HG03196 (cell line): Measurements from ENCODE around the gene TMCO2.

Experiments used
- ATAC-seq: cut with Tn5 transposase; IDR thresholded peaks from one replicate; pipeline ENCODE4 v1.9.1; 2021; ENCODE audit not compliant: unreplicated experiment

The TMCO2 gene

GRCh38 chr1:40257313-40257687, 9.6 kb downstream of the TMCO2 start:
- peak; percentile 2 for ATAC-seq

- ATAC-seq: peak; percentile 89
Observed at GRCh38 chr1:40257688-40258444, 10.1 kb downstream of the TMCO2 start, which contains the start of gene ZMPSTE24. TSS of gene ZMPSTE24 (plus strand) at chr1:40258236. CDS start at chr1:40258272, 36 bp downstream.

DNA sequence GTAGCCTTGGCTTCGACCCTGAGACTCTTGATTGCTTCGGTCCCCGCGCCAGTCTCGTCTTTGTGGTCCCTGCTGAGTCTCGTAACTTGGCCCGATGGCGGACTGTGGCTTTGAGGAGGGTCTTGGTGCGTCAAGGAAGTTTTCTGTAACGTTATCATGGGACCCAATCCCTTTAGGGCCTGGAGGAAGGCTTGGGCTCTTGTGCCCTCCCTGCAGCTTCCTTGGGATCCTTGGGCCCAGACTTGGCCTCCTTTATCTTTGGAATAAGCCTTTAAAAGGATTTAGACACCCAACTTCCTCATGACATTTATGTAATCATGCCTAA, 10.7 kb downstream of the TMCO2 start:
- no peak for ATAC-seq

- no peak for ATAC-seq
Observed at GRCh38 chr1:40264354-40264781, 16.6 kb downstream of the TMCO2 start.

DNA sequence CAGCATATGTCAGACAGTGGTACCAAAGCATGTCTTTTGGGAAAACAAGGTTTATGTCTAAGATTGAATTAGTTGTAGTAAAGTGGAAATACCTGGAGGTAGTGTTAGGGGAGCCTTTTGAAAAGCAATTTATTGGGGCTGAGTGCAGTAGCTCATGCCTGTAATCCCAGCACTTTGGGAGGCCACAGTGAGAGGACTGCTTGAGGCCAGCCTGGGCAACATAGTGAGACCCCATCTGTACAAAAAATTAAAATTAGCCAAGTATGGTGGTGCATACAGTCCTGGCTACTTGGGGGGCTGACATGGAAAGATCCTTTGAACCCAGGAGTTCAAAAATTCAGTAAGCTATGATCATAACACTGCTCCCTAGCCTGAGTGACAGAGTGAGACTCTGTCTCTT, 17.6 kb downstream of the TMCO2 start:
- ATAC-seq: no peak

DNA sequence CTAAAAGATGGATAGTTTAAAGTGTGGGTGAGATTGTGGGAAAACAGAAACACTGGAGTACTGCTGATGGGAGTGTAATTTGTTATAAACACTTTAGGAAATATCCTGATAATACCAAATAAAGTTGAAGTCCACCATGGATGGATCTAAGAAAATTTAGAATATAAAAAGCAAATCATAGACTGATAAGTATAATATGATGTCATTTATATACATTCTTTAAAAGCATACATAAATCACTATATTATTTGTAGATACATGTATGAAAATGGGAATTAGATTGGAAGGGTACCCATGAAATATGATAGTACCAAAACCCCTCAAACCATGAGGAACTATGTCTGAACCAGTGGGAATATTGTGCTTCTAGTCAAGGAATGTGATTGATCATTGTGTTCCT, 18.2 kb downstream of the TMCO2 start:
- ATAC-seq: no peak

DNA sequence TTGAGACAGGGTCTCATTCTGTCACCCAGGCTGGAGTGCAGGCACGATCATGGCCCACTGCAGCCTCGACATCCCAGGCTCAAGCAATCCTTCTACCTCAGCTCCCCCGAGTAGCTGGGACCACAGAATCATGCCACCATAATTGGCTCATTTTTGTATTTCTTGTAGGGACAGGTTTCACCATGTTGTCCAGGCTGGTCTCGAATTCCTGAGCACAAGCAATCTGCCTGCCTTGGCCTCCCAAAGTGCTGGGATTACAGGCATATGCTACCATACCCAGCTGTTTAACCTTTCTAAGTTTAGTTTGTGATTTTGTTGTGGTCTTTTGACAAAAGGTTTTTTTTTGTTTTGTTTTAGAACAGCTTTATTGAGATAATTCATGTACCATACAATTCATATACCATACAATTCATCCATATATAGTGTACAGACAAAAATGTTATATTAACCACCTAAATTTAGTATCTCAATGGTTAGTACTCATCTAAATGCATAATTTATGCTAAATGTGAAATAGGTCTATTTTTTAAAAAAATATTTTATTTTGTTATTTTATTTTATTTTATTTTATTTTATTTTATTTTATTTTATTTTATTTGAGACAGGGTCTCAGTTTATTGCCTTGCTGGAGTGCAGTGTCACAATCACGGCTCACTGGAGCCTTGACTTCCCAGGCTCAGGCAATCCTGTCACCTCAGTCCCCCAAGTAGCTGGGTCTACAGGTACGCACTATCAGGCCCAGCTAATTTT, 19.2 kb downstream of the TMCO2 start:
- no peak for ATAC-seq

DNA sequence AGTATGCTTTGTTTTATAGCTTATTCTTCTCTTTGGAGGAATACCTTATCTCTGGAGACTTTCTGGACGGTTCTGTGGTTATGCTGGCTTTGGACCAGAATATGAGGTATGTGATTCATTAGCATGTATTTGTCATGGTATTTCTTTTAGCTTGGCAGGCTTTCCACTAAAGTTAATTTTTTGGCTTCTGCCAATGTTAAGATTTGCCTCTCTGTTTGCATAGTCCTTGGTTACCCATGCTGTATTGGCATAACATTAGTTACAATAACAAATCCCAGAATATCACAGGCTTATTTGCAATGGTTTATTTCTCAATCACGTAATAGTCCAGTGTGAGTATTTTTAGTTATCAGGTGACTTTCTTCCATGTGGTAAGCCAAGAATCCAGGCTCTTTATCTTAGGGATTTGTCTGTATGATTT, 20.0 kb downstream of the TMCO2 start:
- ATAC-seq: no peak

- no peak for ATAC-seq
Observed at GRCh38 chr1:40268211-40268610, 20.5 kb downstream of the TMCO2 start.

DNA sequence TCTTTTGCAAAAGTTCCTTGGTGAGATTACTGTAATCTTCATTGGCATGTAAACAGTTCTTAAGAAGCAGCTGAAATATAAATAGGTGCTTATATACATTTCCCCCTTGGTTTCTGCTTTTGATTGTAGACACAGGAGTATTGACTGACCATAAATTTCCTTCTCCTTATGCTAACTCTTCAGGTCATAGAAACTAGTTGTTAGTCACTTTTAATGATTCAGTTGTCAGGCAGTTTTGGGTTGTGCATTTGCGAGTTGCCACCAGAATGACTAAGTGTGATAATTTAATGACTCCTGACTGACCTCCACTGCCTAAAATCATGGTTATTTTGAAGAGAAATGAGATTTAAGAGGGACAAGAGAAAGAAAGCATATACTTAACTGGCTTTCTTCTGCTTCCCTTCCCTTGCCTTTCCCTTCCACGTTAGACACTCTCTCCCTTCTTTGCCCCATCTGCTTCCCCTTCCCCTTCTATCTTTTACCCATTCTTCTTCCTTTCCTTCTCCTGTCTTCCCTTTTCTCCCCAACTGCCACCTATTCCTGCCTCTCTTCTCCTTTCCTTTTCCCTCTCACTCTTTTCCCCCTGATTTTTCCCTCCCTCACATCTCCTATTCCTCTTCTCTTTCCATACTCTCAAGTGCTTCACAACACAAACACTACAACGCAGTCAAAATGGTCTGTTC, 22.6 kb downstream of the TMCO2 start:
- ATAC-seq: no peak

DNA sequence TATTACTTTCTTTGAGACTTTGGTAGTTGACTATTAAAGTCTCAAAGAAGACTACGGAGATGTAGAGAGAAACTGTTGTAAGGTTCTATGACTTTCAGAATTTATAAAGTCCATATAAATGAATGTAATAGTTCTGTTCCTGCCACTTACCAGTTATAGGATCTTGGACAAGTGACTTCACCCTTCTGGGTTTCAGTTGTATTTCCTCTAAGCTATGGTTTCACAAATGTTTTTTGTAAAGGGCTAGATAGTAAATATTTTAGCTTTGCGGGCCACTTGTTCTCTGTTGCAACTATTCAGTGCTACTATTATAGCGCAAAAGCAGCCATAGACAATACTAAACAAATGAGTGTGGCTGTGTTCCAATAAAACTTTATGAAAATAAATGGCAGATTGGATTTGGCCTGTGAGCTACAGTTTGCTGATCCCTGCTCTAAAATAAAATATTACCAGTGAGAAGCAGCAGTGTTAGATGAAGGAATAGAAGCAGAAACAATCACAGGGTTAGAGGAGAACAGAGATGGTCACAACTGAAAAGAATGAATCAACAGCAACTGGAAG, 25.0 kb downstream of the TMCO2 start:
- ATAC-seq: no peak

DNA sequence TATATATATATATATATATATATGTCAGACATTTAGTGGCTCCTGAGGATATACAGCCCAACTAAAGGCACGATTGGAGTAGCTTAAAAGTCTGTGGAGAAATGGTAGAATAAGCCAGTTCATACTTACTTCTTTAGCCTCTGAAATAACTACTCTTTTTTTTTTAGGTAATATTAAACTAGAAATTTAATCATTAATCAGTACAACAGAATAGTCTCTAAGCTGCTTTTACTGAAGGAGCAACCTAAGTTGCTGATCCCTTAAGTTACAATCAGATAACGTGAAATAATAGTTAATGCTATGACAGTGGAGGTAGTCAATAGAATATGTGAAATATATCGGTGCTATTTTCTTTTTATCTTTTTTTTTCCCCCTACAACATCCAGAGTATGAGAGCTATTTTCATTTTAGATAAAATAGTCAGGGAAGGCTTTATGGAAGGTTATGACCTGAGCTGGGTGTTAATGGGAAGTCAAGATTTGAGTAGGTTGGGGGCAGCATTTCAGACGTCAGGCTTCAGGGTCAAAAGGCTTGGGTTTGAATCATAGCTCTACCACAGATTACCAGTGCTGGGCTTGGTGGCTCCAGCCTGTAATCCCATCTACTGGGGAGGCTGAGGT, 25.9 kb downstream of the TMCO2 start:
- no peak for ATAC-seq

GRCh38 chr1:40274331-40274730, 26.6 kb downstream of the TMCO2 start:
- ATAC-seq: no peak

DNA sequence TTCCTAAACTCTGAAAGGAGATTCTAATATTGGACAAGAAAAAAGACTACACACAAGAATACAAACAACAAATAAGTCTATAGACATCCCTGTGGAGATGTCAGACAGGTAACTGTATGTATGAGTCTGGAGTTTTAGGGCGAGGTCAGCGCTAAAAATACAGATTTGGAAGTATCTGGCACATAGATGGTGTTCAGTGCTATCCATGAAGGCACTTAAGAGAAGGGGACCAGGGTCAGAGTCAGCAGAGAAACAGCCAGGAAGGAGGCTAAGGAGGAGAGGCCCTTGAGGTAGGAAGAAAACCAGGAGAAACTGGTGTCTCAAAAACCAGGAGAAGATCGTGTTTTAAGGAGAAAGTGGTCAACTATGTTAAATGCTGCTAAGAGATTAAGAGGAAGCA, 28.4 kb downstream of the TMCO2 start:
- ATAC-seq: no peak

DNA sequence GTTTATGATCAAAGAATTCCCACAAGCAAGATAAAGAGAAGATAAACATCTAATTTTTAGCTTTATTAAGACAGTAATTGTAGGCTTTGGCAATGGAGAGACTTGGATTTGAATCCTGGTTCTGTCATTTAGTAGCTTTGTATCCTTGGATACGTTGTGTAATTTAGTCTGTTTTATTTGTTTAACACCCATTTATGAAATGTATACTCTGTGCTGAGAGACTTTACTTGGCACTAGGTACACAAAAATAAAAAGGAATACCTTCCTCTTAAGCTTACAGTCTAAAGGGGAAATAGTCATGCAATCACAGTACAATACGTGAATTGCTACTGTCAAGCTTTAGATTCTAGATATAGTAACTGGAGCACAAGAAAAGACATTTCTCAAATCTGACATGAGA, 34.1 kb downstream of the TMCO2 start:
- no peak for ATAC-seq

DNA sequence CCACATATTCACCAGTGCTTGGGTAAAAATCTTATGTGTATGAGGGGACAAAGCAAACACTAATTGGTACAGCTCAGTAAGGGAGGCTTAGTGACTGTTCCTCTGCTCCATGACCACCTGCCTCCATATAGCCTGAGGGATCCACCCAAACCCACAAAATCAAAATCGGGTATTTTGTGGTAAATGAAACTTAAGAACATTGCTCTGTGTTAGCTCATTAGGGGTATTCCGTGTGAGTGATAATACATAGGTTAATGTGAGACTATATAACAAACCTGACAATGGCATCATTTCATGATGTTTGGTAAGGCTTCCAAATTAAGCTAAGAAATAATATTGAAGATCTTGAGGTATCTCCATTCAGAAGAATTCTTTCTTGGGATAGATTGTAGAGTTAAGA, 43.6 kb downstream of the TMCO2 start:
- no peak for ATAC-seq

DNA sequence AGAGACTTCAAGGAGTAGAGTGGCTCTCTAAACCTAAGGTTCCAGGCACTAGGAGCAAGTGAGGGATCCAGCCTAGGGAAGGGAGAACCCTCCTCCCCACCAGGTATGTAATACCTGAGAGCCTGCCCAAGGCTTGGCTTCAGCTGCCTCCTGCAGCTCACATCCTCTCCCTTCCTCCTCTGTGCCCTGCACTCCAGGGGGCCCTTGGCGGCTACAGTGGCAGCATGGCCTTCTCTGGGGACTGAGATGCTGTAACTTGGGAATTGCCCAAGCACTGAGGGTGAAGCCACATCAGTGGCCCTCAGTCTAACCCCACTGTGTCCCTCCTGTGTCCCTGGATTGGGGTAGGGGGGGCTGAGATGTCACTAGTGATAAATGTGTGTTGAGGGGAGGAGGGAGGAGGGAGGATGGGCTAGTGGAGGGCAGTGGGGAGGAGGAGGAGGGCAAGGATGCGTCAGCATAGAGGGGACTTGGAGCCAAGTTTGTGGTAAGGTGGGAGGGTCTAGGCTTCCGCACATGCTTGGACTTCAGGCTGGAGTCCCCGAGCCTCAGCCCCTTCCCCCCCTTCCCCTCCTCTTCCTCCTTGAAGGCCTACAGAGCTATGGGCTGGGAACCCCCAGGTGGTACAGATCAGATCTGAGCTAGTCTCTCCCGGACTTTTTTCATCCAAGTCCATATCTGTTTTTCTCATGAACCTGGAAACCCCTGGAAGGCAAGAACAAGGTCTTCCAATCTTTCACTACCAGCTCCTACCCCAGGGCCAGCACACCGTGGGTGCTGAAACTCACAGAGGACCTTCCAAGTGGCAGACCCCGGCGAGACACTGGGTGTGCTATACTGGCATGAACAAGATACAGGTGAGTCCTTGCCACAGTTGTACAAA, 51.9 kb downstream of the TMCO2 start:
- ATAC-seq: no peak

- ATAC-seq: no peak
Observed at GRCh38 chr1:40300249-40300567, 52.5 kb downstream of the TMCO2 start.

- ATAC-seq: no peak
Observed at GRCh38 chr1:40300651-40301050, 52.9 kb downstream of the TMCO2 start.

- ATAC-seq: no peak
Observed at GRCh38 chr1:40301066-40301465, 53.3 kb downstream of the TMCO2 start.
